WI38 (cell line): ENCODE results near the gene FBN3.

Experiments used
- H3K4me3 ChIP-seq: 2 replicates; pipeline ENCODE4 v1.5.1; 2011; ENCODE audit warnings: low read depth, mild to moderate bottlenecking, control low read depth, low read length
- CTCF ChIP-seq: IDR thresholded peaks from 2 replicates; pipeline ENCODE4 v1.5.1; 2012; ENCODE audit warnings: low read depth, mild to moderate bottlenecking, control low read depth, low read length

The FBN3 gene

GRCh38 chr19:8137425-8137824 is 12.0 kb downstream of the FBN3 start:
- no peak for TF ChIP-seq CTCF
- H3K4me3 ChIP-seq: no peak overlapping the region

GRCh38 chr19:8135946-8136618 is 13.3 kb downstream of the FBN3 start:
- no peak for TF ChIP-seq CTCF
- no peak overlapping the region for H3K4me3 ChIP-seq

- no peak overlapping the region for H3K4me3 ChIP-seq
- TF ChIP-seq CTCF: no peak
Measured at GRCh38 chr19:8132858-8133458, 16.4 kb downstream of the FBN3 start.

GRCh38 chr19:8131517-8131916 is 17.9 kb downstream of the FBN3 start:
- TF ChIP-seq CTCF: no peak
- H3K4me3 ChIP-seq: no peak overlapping the region

GRCh38 chr19:8129061-8129618 is 20.3 kb downstream of the FBN3 start:
- TF ChIP-seq CTCF: no peak
- H3K4me3 ChIP-seq: no peak overlapping the region

GRCh38 chr19:8128551-8128950 is 20.8 kb downstream of the FBN3 start:
- H3K4me3 ChIP-seq: no peak overlapping the region
- TF ChIP-seq CTCF: no peak

GRCh38 chr19:8127311-8127710 is 22.1 kb downstream of the FBN3 start:
- no peak for TF ChIP-seq CTCF
- no peak overlapping the region for H3K4me3 ChIP-seq
